IMR-90 (cell line): ENCODE results near the gene DHX57. TPM values are rescaled to one million over a fixed set of nuclear protein-coding genes. Genes with fewer than 3 reads are reported as not detected.

Experiments
- ATAC-seq: fragments of 200-7000 bp; cut with Tn5 transposase; 2 replicates; pipeline ENCODE4 v1.9.1; 2020; ENCODE audit warnings: low read depth, mild to moderate bottlenecking, moderate library complexity
- BruUV-seq: library from RNA; stranded (reverse); fragments of 400-500 nt; replicated peaks from 2 replicates; lab custom pipeline; 2021; lab: Mats Ljungman, UMichigan
- CTCF ChIA-PET: fragments of 300-600 bp; formaldehyde crosslinking; extraction: SDS; loops from one replicate; lab custom pipeline; 2021; ENCODE audit warnings: antibody characterized with exemption; lab: Yijun Ruan, JAX
- POLR2A ChIA-PET: fragments of 300-600 bp; sonication (Branson Sonifier 250); formaldehyde crosslinking; loops from one replicate; lab custom pipeline; 2022; ENCODE audit warnings: antibody characterized with exemption; ENCODE audit not compliant: unreplicated experiment; lab: Charles Lee
- DNase-seq: peaks from one replicate; pipeline ENCODE4 v3.0.0; 2013
- H2AFZ ChIP-seq: replicated peaks from 2 replicates; pipeline ENCODE3; 2013; ENCODE audit warnings: low read length, mild to moderate bottlenecking; ENCODE audit not compliant: poor library complexity
- H2AK5ac ChIP-seq: 2 replicates; pipeline ENCODE4 v1.6.1; 2013; ENCODE audit warnings: low read depth, low read length, inconsistent platforms
- H2AK9ac ChIP-seq: replicated peaks from 2 replicates; pipeline ENCODE3; 2013; ENCODE audit warnings: mild to moderate bottlenecking, low read depth, low read length, moderate library complexity; ENCODE audit not compliant: poor library complexity
- H2BK120ac ChIP-seq: 2 replicates; pipeline ENCODE4 v1.6.1; 2013; ENCODE audit warnings: low read depth, low read length, inconsistent platforms
- H2BK15ac ChIP-seq: 3 replicates; pipeline ENCODE4 v1.6.1; 2013; ENCODE audit warnings: low read depth, low read length, inconsistent platforms
- H2BK20ac ChIP-seq: 2 replicates; pipeline ENCODE4 v1.6.1; 2013; ENCODE audit warnings: low read depth, mild to moderate bottlenecking, inconsistent platforms, low read length, moderate library complexity
- H2BK5ac ChIP-seq: 2 replicates; pipeline ENCODE4 v1.6.1; 2013; ENCODE audit warnings: mild to moderate bottlenecking, low read depth, low read length, inconsistent platforms; ENCODE audit not compliant: poor library complexity, severe bottlenecking
- H3K14ac ChIP-seq: replicated peaks from 2 replicates; pipeline ENCODE4 v1.6.1; 2013; ENCODE audit warnings: low read depth, low read length, inconsistent platforms
- H3K18ac ChIP-seq: 2 replicates; pipeline ENCODE4 v1.6.1; 2013; ENCODE audit warnings: low read depth, low read length, control low read depth
- H3K23ac ChIP-seq: 2 replicates; pipeline ENCODE4 v1.6.1; 2013; ENCODE audit warnings: low read depth, low read length, inconsistent platforms
- H3K27ac ChIP-seq: 2 replicates; pipeline ENCODE4 v1.5.1; 2013; ENCODE audit warnings: mild to moderate bottlenecking, control low read depth, low read length; ENCODE audit not compliant: insufficient read depth
- H3K27me3 ChIP-seq: 2 replicates; pipeline ENCODE4 v1.6.1; 2013; ENCODE audit warnings: low read length; ENCODE audit not compliant: control insufficient read depth, insufficient read depth
- H3K36me3 ChIP-seq: 2 replicates; pipeline ENCODE4 v1.6.1; 2013; ENCODE audit warnings: low read length, mixed read lengths; ENCODE audit not compliant: control insufficient read depth, insufficient read depth
- H3K4ac ChIP-seq: 2 replicates; pipeline ENCODE4 v1.6.1; 2013; ENCODE audit warnings: low read depth, low read length, inconsistent platforms
- H3K4me1 ChIP-seq: 2 replicates; pipeline ENCODE4 v1.6.1; 2013; ENCODE audit warnings: low read length, mixed read lengths; ENCODE audit not compliant: control insufficient read depth, insufficient read depth
- H3K4me2 ChIP-seq: 2 replicates; pipeline ENCODE4 v1.6.1; 2013; ENCODE audit warnings: low read depth, mild to moderate bottlenecking, control low read depth, low read length, moderate library complexity
- H3K4me3 ChIP-seq: 2 replicates; pipeline ENCODE4 v1.5.1; 2013; ENCODE audit warnings: low read depth, mild to moderate bottlenecking, control low read depth, low read length, moderate library complexity; ENCODE audit not compliant: insufficient read depth
- H3K56ac ChIP-seq: 2 replicates; pipeline ENCODE4 v1.6.1; 2013; ENCODE audit warnings: low read length, inconsistent platforms; ENCODE audit not compliant: insufficient read depth; ENCODE audit errors: extremely low read depth
- H3K79me1 ChIP-seq, 2 experiments: 2 replicates each; pipeline ENCODE4 v1.6.1; 2013; ENCODE audit warnings: low read length in 2 of 2, inconsistent platforms in 1 of 2, low read depth in 1 of 2
- H3K9ac ChIP-seq: 2 replicates; pipeline ENCODE4 v1.6.1; 2013; ENCODE audit warnings: low read depth, low read length, control low read depth
- H3K9me1 ChIP-seq: 2 replicates; pipeline ENCODE4 v1.6.1; 2013; ENCODE audit warnings: low read length, inconsistent platforms; ENCODE audit not compliant: insufficient read depth
- H3K9me3 ChIP-seq: 2 replicates; pipeline ENCODE4 v1.6.1; 2013; ENCODE audit warnings: low read length; ENCODE audit not compliant: control insufficient read depth, insufficient read depth
- H4K20me1 ChIP-seq: 2 replicates; pipeline ENCODE4 v1.6.1; 2013; ENCODE audit warnings: low read length, inconsistent platforms; ENCODE audit not compliant: insufficient read depth
- H4K5ac ChIP-seq: 2 replicates; pipeline ENCODE4 v1.6.1; 2013; ENCODE audit warnings: mild to moderate bottlenecking, low read depth, low read length, control low read depth
- H4K8ac ChIP-seq, 2 experiments: 2 replicates each; pipeline ENCODE4 v1.6.1; 2013; ENCODE audit warnings: low read depth in 2 of 2, low read length in 2 of 2, control low read depth in 1 of 2, inconsistent platforms in 1 of 2
- H4K91ac ChIP-seq: 2 replicates; pipeline ENCODE4 v1.6.1; 2013; ENCODE audit warnings: low read depth, low read length, inconsistent platforms; ENCODE audit not compliant: insufficient read depth
- NFE2L2 ChIP-seq: fragments of 150-350 bp; IDR thresholded peaks from 2 replicates; pipeline ENCODE4 v1.6.1; 2016; ENCODE audit warnings: low read depth, mild to moderate bottlenecking, low read length
- WGBS, 2 experiments: methylation state at CpG; one replicate each; pipeline versions ENCODE4 v1.1.5 to v1.1.7; 2013; ENCODE audit warnings: missing lambda C conversion rate in 2 of 2; ENCODE audit not compliant: insufficient read length in 1 of 2; ENCODE audit errors: extremely low coverage in 2 of 2; 5-methylcytosine and 5-hydroxymethylcytosine counted together
- dilution Hi-C: fragments of 300-500 bp; cut with HindIII; formaldehyde crosslinking; loops from one replicate; pipeline ENCODE4 v1.14.3; 2018; ENCODE audit warnings: low sequenced_read_pairs; ENCODE audit not compliant: unreplicated experiment
- in situ Hi-C: fragments of 300-500 bp; cut with MboI; formaldehyde crosslinking; loops from 3 replicates; pipeline ENCODE4 v1.14.3; 2019; ENCODE audit warnings: low sequenced_read_pairs, inconsistent platforms, mixed read lengths
- intact Hi-C: fragments of 100-400 bp; cut with micrococcal nuclease; formaldehyde crosslinking; loops from 2 replicates; pipeline ENCODE4 v1.10.0; 2022
- polyA plus RNA-seq, 3 experiments: library from polyadenylated mRNA; depleted of rRNA; stranded (reverse); fragments of >200 nt; gene quantifications; 2 replicates each; pipeline ENCODE4 v1.2.3, GENCODE V29; 2012; ENCODE audit warnings: low replicate concordance in 1 of 3
- total RNA-seq: library from RNA; depleted of rRNA; stranded (reverse); fragments of >200 nt; gene quantifications from 2 replicates; pipeline ENCODE4 v1.2.3, GENCODE V29; 2012
- TF ChIP-seq, protein P1 (sequence below): fragments of 150-350 bp; IDR thresholded peaks from 2 replicates; pipeline ENCODE4 v1.6.1; 2017; ENCODE audit warnings: mild to moderate bottlenecking, antibody characterized with exemption, low read length, low read depth
- TF ChIP-seq, protein P2 (sequence below): fragments of 150-350 bp; IDR thresholded peaks from 2 replicates; pipeline ENCODE4 v1.6.1; 2016; ENCODE audit warnings: low read depth, mild to moderate bottlenecking, low read length, moderate library complexity, borderline replicate concordance

The DHX57 gene
- total and polyA plus RNA-seq, 2 of the 4 experiments (the other 2 are of a cell fraction), result 9.5 to 24.4 TPM

GRCh38 chr2:38791744-38792143 lies 84.0 kb downstream of the DHX57 start:
- no peak overlapping the region for H2AK5ac ChIP-seq
- in situ Hi-C loops, result no loop called here
- no peaks in the 10 kb centered on the region for H3K27me3 ChIP-seq
- no peak overlapping the region for H3K14ac ChIP-seq
- no TSS peak for BruUV-seq
- H3K4me3 ChIP-seq, result no peak overlapping the region
- H4K91ac ChIP-seq, result no peak overlapping the region
- intact Hi-C loops, result no loop called here
- no CpG with 5 or more reads among the region's 1 CpG for WGBS, 2 experiments
- no peak overlapping the region for H2BK120ac ChIP-seq
- H3K9me3 ChIP-seq, result no peaks in the 10 kb centered on the region
- no peaks in the 10 kb centered on the region for H3K36me3 ChIP-seq
- DNase-seq (no peak), ATAC-seq (no peak)
- H4K8ac ChIP-seq, result no peak overlapping the region
- no peak overlapping the region for H2AK9ac ChIP-seq
- POLR2A ChIA-PET, result no interaction called here
- H4K5ac ChIP-seq, result no peak overlapping the region
- H2BK20ac ChIP-seq, result no peak overlapping the region
- H3K4me1 ChIP-seq, result no peaks in the 10 kb centered on the region
- H3K79me1 ChIP-seq, result no peaks in the 10 kb centered on the region
- no peak overlapping the region for H3K4ac ChIP-seq
- CTCF ChIA-PET, result no interaction called here
- H2BK15ac ChIP-seq, result no peak overlapping the region
- no peak overlapping the region for H3K27ac ChIP-seq
- no peak overlapping the region for H3K56ac ChIP-seq
- no peak overlapping the region for H3K23ac ChIP-seq
- H2BK5ac ChIP-seq, result no peak overlapping the region
- no peaks in the 10 kb centered on the region for H4K20me1 ChIP-seq
- no peak overlapping the region for H2AFZ ChIP-seq
- H3K9ac ChIP-seq, result no peak overlapping the region
- no peaks in the 10 kb centered on the region for H3K9me1 ChIP-seq
- dilution Hi-C loops, result no loop called here
- H3K18ac ChIP-seq, result no peak overlapping the region
- TF ChIP-seq, protein P1, sequence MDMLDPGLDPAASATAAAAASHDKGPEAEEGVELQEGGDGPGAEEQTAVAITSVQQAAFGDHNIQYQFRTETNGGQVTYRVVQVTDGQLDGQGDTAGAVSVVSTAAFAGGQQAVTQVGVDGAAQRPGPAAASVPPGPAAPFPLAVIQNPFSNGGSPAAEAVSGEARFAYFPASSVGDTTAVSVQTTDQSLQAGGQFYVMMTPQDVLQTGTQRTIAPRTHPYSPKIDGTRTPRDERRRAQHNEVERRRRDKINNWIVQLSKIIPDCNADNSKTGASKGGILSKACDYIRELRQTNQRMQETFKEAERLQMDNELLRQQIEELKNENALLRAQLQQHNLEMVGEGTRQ, result no peak
- TF ChIP-seq, protein P2, sequence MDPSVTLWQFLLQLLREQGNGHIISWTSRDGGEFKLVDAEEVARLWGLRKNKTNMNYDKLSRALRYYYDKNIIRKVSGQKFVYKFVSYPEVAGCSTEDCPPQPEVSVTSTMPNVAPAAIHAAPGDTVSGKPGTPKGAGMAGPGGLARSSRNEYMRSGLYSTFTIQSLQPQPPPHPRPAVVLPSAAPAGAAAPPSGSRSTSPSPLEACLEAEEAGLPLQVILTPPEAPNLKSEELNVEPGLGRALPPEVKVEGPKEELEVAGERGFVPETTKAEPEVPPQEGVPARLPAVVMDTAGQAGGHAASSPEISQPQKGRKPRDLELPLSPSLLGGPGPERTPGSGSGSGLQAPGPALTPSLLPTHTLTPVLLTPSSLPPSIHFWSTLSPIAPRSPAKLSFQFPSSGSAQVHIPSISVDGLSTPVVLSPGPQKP, result no peak
- no peak for TF ChIP-seq NFE2L2
- H3K4me2 ChIP-seq, result no peak overlapping the region
